HEK293 (cell line): ENCODE results near the gene GPR148.
A peak's percentile ranks its signal among the peaks of the same experiment; 100 is the strongest.
"Not testable (repeated sequence)": the region's sequence is repeated elsewhere in the genome, so short reads cannot be mapped to it uniquely, and the experiment has no call there.

Experiments used
- CTCF ChIA-PET: fragments of 350-600 bp; formaldehyde crosslinking; extraction: SDS; loops from one replicate; lab custom pipeline; 2021; ENCODE audit warnings: antibody characterized with exemption; lab: Yijun Ruan, JAX
- POLR2A ChIA-PET: fragments of 300-600 bp; formaldehyde crosslinking; extraction: SDS; loops from one replicate; lab custom pipeline; 2020; ENCODE audit warnings: antibody characterized with exemption, inconsistent platforms; lab: Yijun Ruan, JAX
- H3K27ac ChIP-seq: fragments of 200-500 bp; sonication (Bioruptor generic); 2 replicates; pipeline ENCODE4 v1.5.1; 2014; ENCODE audit warnings: low read depth, low read length, control low read depth, inconsistent platforms; ENCODE audit errors: extremely low read depth
- H3K36me3 ChIP-seq, 2 experiments: fragments of 200-500 bp in 1 of 2; sonication (Bioruptor generic) in 1 of 2; 1 replicate in 1 of 2; 2 replicates in 1 of 2; pipeline ENCODE4 v1.5.1; 2014 to 2017; ENCODE audit warnings: inconsistent platforms in 2 of 2, low read length in 2 of 2; ENCODE audit not compliant: control insufficient read depth in 2 of 2, insufficient read depth in 1 of 2
- H3K4me1 ChIP-seq: fragments of 200-500 bp; sonication (Bioruptor generic); 2 replicates; pipeline ENCODE4 v1.5.1; 2014; ENCODE audit warnings: mild to moderate bottlenecking, low read length, inconsistent platforms; ENCODE audit not compliant: control insufficient read depth, insufficient read depth
- H3K4me3 ChIP-seq: 2 replicates; pipeline ENCODE4 v1.5.1; 2011; ENCODE audit warnings: low read depth, mild to moderate bottlenecking, control low read depth, low read length, moderate library complexity
- H3K9me3 ChIP-seq: fragments of 200-500 bp; sonication (Bioruptor generic); 2 replicates; pipeline ENCODE4 v1.5.1; 2014; ENCODE audit warnings: low read depth, low read length, inconsistent platforms; ENCODE audit not compliant: control insufficient read depth, insufficient read depth
- KLF7 ChIP-seq: fragments of 450-650 bp; formaldehyde crosslinking; IDR thresholded peaks from 2 replicates; pipeline ENCODE4 v1.5.1; 2016; ENCODE audit warnings: missing biosample characterization, missing genetic modification characterization, borderline replicate concordance
- KLF9 ChIP-seq: fragments of 450-650 bp; formaldehyde crosslinking; IDR thresholded peaks from 2 replicates; pipeline ENCODE4 v1.5.1; 2016; ENCODE audit warnings: missing biosample characterization, missing genetic modification characterization, low read depth
- SALL2 ChIP-seq: fragments of 450-650 bp; formaldehyde crosslinking; IDR thresholded peaks from 2 replicates; pipeline ENCODE4 v1.5.0; 2017; ENCODE audit warnings: missing biosample characterization, mild to moderate bottlenecking, missing genetic modification characterization, borderline replicate concordance
- ZFHX2 ChIP-seq: fragments of 450-650 bp; formaldehyde crosslinking; conservative IDR thresholded peaks from 2 replicates; pipeline ENCODE4 v1.5.1; 2016; ENCODE audit warnings: missing biosample characterization, missing genetic modification characterization
- ZFP69B ChIP-seq: fragments of 450-650 bp; formaldehyde crosslinking; IDR thresholded peaks from 2 replicates; pipeline ENCODE4 v1.5.1; 2016; ENCODE audit warnings: missing biosample characterization, missing genetic modification characterization
- ZIC2 ChIP-seq: fragments of 450-650 bp; formaldehyde crosslinking; IDR thresholded peaks from 2 replicates; pipeline ENCODE4 v1.5.1; 2016; ENCODE audit warnings: missing biosample characterization, missing genetic modification characterization
- ZNF169 ChIP-seq: fragments of 450-650 bp; formaldehyde crosslinking; IDR thresholded peaks from 2 replicates; pipeline ENCODE4 v1.5.1; 2016; ENCODE audit warnings: missing biosample characterization, missing genetic modification characterization
- ZNF248 ChIP-seq: fragments of 450-650 bp; formaldehyde crosslinking; IDR thresholded peaks from 2 replicates; pipeline ENCODE4 v1.5.1; 2017; ENCODE audit warnings: missing biosample characterization, missing genetic modification characterization
- ZNF266 ChIP-seq: fragments of 450-650 bp; formaldehyde crosslinking; IDR thresholded peaks from 2 replicates; pipeline ENCODE4 v1.5.1; 2016; ENCODE audit warnings: missing biosample characterization, missing genetic modification characterization, low read depth
- ZNF302 ChIP-seq: fragments of 450-650 bp; formaldehyde crosslinking; IDR thresholded peaks from 2 replicates; pipeline ENCODE4 v1.5.1; 2016; ENCODE audit warnings: missing biosample characterization, missing genetic modification characterization, low read depth
- ZNF561 ChIP-seq: fragments of 450-650 bp; IDR thresholded peaks from 2 replicates; pipeline ENCODE4 v1.5.1; 2018; ENCODE audit warnings: missing biosample characterization, missing genetic modification characterization, borderline replicate concordance
- ZNF596 ChIP-seq: fragments of 450-650 bp; IDR thresholded peaks from 2 replicates; pipeline ENCODE4 v1.5.0; 2018; ENCODE audit warnings: missing biosample characterization, mild to moderate bottlenecking, missing genetic modification characterization, moderate library complexity
- ZNF610 ChIP-seq: fragments of 450-650 bp; formaldehyde crosslinking; IDR thresholded peaks from 2 replicates; pipeline ENCODE4 v1.5.1; 2016; ENCODE audit warnings: missing biosample characterization, missing genetic modification characterization, borderline replicate concordance
- ZNF645 ChIP-seq: fragments of 450-650 bp; formaldehyde crosslinking; IDR thresholded peaks from 2 replicates; pipeline ENCODE4; 2016; ENCODE audit warnings: missing biosample characterization, missing genetic modification characterization
- ZNF670 ChIP-seq: fragments of 450-650 bp; formaldehyde crosslinking; IDR thresholded peaks from 2 replicates; pipeline ENCODE4 v1.5.1; 2016; ENCODE audit warnings: missing biosample characterization, missing genetic modification characterization, low read depth
- ZNF692 ChIP-seq: fragments of 450-650 bp; formaldehyde crosslinking; IDR thresholded peaks from 2 replicates; pipeline ENCODE4 v1.5.1; 2016; ENCODE audit warnings: missing biosample characterization, missing genetic modification characterization
- ZSCAN4 ChIP-seq: fragments of 450-650 bp; formaldehyde crosslinking; IDR thresholded peaks from 2 replicates; pipeline ENCODE4 v1.5.1; 2017; ENCODE audit warnings: missing biosample characterization, missing genetic modification characterization
- TF ChIP-seq, protein P1 (sequence below): fragments of 450-650 bp; formaldehyde crosslinking; IDR thresholded peaks from 2 replicates; pipeline ENCODE4 v1.5.1; 2017; ENCODE audit warnings: missing biosample characterization, missing genetic modification characterization

The GPR148 gene

DNA sequence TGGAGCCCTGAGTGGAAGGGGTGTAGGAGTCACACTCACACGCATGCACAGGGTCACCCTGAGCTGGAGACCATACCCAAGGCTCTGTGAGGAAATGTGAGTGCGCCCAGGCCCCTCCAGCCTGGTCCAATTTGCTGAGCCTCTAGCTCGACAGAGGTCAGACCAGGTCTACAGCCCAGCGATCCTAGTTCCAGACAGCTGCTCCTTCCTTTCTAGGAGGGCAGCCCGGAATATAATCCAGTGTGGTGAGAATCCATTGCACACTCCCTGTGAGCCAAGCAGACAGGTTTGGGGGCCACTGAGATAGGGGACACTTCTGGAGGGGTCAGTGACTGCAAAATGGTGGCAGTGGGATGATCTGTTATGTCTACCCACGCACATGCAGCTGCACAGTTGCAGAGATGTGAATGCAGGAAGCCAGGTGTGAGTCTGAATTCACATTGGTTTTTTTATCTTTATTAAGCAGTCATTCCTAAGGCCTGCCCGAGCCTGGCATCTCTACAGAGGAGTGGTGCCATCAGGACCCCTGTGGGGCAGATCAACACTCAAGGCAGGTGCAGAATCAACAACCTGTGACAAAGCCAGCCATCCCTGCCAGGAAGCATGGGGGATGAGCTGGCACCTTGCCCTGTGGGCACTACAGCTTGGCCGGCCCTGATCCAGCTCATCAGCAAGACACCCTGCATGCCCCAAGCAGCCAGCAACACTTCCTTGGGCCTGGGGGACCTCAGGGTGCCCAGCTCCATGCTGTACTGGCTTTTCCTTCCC lies at the start of gene GPR148:
TSS of gene GPR148 (plus strand) at position 522 of the 768 bp plus-strand sequence. CDS start at position 604, 82 bp downstream.
- TF ChIP-seq ZNF561 (tag by site-specific recombination) (no peak), ZNF302 (tag by site-specific recombination) (no peak), KLF9 (tag by site-specific recombination) (no peak), ZFHX2 (tag by site-specific recombination) (no peak), ZNF670 (no peak), ZNF169 (tag by site-specific recombination) (no peak), ZNF596 (tag by site-specific recombination) (no peak), ZFP69B (tag by site-specific recombination) (no peak), SALL2 (tag by site-specific recombination) (no peak), ZNF645 (no peak), ZNF692 (no peak), ZNF610 (tag by site-specific recombination) (no peak), ZNF266 (no peak), ZNF248 (tag by site-specific recombination) (no peak), KLF7 (no peak), ZSCAN4 (tag by site-specific recombination) (no peak), ZIC2 (tag by site-specific recombination) (no peak)
- TF ChIP-seq, protein P1, sequence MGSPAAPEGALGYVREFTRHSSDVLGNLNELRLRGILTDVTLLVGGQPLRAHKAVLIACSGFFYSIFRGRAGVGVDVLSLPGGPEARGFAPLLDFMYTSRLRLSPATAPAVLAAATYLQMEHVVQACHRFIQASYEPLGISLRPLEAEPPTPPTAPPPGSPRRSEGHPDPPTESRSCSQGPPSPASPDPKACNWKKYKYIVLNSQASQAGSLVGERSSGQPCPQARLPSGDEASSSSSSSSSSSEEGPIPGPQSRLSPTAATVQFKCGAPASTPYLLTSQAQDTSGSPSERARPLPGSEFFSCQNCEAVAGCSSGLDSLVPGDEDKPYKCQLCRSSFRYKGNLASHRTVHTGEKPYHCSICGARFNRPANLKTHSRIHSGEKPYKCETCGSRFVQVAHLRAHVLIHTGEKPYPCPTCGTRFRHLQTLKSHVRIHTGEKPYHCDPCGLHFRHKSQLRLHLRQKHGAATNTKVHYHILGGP (tag by site-specific recombination): no peak
- 0 out of 2 replicates have a peak, but pooled peaks cover 2% of the 10 kb centered on the region for H3K4me1 ChIP-seq

DNA sequence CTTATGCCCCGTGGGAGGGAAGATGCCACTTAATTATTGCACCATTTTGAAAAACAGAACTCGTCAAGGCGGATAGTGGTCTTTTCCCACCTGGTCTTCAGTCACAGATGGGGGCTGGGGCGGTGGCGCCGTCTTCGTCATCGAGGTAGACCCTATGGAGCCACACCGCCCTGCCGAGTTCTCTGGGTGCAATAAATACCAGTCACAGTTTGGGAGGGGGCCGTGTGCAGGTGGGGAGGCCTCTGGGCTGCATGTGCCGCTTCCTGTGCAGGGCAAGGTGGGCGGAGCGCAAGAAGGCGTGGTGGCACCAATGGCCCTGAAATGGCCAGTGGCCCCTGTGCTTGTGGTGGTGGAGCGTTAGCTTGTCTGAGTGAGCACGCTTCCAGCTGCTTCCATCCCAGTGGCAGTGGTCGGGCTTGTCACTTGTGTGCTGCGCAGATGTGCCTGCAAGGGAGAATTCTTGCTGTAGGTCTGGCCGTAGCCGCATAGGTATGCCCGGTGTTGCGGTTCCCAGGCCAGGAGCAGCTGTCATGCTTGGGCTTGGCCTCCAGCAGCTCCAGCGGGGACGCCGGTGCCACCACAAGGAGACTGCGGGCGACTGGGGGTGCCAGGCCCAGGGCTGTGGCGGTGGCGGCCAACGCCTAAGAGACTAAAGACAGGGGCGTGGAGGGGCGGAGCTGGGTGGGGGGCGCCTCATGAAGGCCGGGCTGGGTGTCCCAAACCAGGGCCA lies 36.7 kb upstream of the GPR148 start:
- CTCF ChIA-PET, H3K4me1 ChIP-seq, H3K36me3 ChIP-seq, POLR2A ChIA-PET, H3K27ac ChIP-seq, H3K9me3 ChIP-seq, H3K4me3 ChIP-seq: not testable (repeated sequence)

More for the DNA sequence above, at the start of gene GPR148:
- no peaks in the 10 kb centered on the region for H3K9me3 ChIP-seq
- no peaks in the 10 kb centered on the region for H3K36me3 ChIP-seq
- H3K27ac ChIP-seq: no peak within 1 kb of the TSS
- ChIA-PET POLR2A (no interaction called here), CTCF (no interaction called here)
- peak within 1 kb of the TSS; percentile 41 for H3K4me3 ChIP-seq
